Astrocyte of the spinal cord (primary cell): ENCODE data around the gene OR6F1.
"Not testable (repeated sequence)": the region's sequence is repeated elsewhere in the genome, so short reads cannot be mapped to it uniquely, and the experiment has no call there.

Experiments
- DNase-seq: peaks from one replicate; pipeline ENCODE4 v3.0.0; 2011; ENCODE audit warnings: low read depth, low spot score
- H3K4me3 ChIP-seq: 2 replicates; pipeline ENCODE4 v1.5.1; 2011; ENCODE audit warnings: low read depth, mild to moderate bottlenecking, low read length, moderate library complexity
- in situ Hi-C: cut with HindIII; loops from 2 replicates; pipeline ENCODE4 v1.10.0; 2017; ENCODE audit warnings: low sequenced_read_pairs
- TF ChIP-seq, protein P1 (sequence below): IDR thresholded peaks from 2 replicates; pipeline ENCODE4 v1.5.1; 2012; ENCODE audit warnings: low read depth, mild to moderate bottlenecking, low read length, inconsistent platforms

The OR6F1 gene

GRCh38 chr1:247741756-247742155 lies 25.3 kb upstream of the OR6F1 start:
- TF ChIP-seq, protein P1, sequence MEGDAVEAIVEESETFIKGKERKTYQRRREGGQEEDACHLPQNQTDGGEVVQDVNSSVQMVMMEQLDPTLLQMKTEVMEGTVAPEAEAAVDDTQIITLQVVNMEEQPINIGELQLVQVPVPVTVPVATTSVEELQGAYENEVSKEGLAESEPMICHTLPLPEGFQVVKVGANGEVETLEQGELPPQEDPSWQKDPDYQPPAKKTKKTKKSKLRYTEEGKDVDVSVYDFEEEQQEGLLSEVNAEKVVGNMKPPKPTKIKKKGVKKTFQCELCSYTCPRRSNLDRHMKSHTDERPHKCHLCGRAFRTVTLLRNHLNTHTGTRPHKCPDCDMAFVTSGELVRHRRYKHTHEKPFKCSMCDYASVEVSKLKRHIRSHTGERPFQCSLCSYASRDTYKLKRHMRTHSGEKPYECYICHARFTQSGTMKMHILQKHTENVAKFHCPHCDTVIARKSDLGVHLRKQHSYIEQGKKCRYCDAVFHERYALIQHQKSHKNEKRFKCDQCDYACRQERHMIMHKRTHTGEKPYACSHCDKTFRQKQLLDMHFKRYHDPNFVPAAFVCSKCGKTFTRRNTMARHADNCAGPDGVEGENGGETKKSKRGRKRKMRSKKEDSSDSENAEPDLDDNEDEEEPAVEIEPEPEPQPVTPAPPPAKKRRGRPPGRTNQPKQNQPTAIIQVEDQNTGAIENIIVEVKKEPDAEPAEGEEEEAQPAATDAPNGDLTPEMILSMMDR, result no peak
- no peak for DNase-seq
- in situ Hi-C loops, result no loop called here
- H3K4me3 ChIP-seq, result no peak overlapping the region

DNA sequence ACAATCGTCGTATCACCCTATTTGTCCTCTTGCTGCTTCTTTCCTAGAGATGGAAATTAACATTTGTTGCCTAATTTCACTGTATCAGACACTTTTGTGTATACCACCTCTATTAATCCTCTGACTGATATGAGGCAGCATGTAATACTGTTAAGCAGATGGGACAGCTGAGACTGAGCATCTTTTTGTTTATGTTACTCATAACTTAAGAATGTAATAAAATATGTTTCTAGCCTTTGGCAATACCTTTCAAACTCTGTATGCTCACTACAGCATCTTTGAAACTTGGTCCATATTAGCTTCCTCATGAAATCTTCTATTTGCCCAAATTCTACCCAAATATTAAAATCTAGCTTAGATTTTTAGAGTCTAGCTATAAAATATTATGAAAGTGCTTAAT lies 24.3 kb upstream of the OR6F1 start:
- in situ Hi-C loops, result no loop called here
- no peak for DNase-seq
- TF ChIP-seq, protein P1, result no peak
- no peak overlapping the region for H3K4me3 ChIP-seq

- TF ChIP-seq, protein P1, result no peak
These were observed 21.9 kb upstream of the OR6F1 start, which contains the start of gene OR14K1 for GRCh38 chr1:247738315-247738714. TSS of gene OR14K1 (plus strand) at chr1:247738615. CDS start at chr1:247738615, 0 bp downstream.

GRCh38 chr1:247721222-247721621 lies 4.8 kb upstream of the OR6F1 start:
- H3K4me3 ChIP-seq, result no peak overlapping the region
- in situ Hi-C loops, result no loop called here
- TF ChIP-seq, protein P1, result no peak
- no peak for DNase-seq

More at GRCh38 chr1:247738315-247738714, 21.9 kb upstream of the OR6F1 start, which contains the start of gene OR14K1:
- no peak within 1 kb of the TSS for H3K4me3 ChIP-seq
- in situ Hi-C loops, result no loop called here
- DNase-seq, result no peak

DNA sequence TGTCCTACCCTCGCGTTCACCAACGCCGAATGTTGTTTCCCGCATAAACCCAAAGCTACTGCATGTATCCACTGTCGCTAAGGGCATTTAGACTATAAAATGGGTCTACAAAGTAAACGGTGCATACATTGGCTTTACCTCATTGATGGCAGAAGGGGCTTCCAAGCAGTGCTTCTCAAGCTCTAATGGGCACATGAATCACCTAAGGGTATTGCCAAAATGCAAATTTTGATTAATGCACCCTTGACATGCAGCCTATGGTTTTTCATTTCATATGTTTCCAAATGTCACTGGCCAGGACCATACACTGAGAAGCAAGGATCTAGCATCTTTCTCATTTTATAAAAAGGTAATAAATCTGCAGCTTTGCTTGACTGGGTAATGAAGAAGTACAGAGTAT lies 2.7 kb downstream of the OR6F1 start:
- TF ChIP-seq, protein P1, result no peak
- no peak for DNase-seq
- no peak overlapping the region for H3K4me3 ChIP-seq
- in situ Hi-C loops, result no loop called here

DNA sequence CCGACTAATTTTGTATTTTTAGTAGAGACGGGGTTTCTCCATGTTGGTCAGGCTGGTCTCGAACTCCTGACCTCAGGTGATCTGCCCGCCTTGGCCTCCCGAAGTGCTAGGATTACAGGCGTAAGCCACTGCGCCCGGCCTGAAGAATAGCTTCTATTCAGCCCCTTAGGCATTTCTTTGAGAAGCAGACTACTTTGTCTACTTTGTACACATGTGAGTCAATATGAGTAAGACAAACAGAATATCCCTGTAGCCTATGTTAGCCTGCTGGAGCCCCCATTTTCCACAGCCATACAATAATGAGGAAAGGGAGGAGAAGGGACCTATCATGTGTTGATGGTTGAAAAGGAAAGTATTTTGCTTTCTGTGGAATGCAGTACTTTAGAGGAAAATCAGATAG lies 5.8 kb downstream of the OR6F1 start:
- DNase-seq, H3K4me3 ChIP-seq, in situ Hi-C loops: not testable (repeated sequence)

DNA sequence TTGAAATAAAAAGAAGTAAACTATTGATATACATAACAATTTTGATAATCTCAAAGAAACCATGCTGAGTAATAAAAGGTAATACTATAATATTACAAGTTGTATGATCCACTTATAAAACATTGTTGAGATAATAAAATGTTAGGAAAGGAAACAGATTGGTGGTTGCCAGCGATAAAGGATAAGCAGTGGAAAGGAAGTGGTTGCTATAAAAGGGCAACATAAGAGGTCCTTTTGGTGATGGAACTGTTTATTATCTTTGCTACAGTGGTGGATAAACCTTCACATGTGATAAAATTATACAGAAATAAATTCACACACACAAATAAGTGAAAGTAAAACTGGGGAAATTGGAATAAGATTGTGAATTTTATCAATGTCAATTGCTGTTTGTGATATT lies 15.1 kb downstream of the OR6F1 start:
- in situ Hi-C loops, result no loop called here
- DNase-seq, result no peak
- TF ChIP-seq, protein P1, result no peak
- H3K4me3 ChIP-seq, result no peak overlapping the region
